Transverse colon (tissue), 4 donors: ENCODE data around the gene RABL6. TPM values are rescaled to one million over a fixed set of nuclear protein-coding genes. Genes with fewer than 3 reads are reported as not detected.
"Not testable (repeated sequence)": the region's sequence is repeated elsewhere in the genome, so short reads cannot be mapped to it uniquely, and the experiment has no call there.

Experiments
- DNase-seq: peaks from one replicate; pipeline ENCODE4 v3.0.0-alpha.2; 2019
- H3K27ac ChIP-seq, 4 donors: fragments of 200-600 bp; sonication (generic); 2 replicates each; pipeline ENCODE4 v1.5.1; 2016 to 2018; ENCODE audit warnings: inconsistent platforms in 4 of 4
- H3K27me3 ChIP-seq: fragments of 200-600 bp; sonication (generic); 2 replicates; pipeline ENCODE4 v1.5.1; 2017; ENCODE audit warnings: inconsistent platforms
- H3K36me3 ChIP-seq, 4 donors: fragments of 200-600 bp; sonication (generic); 2 replicates each; pipeline ENCODE4 v1.5.1; 2017 to 2019; ENCODE audit warnings: inconsistent platforms in 4 of 4
- H3K4me1 ChIP-seq, 4 donors: fragments of 200-600 bp; sonication (generic); 2 replicates each; pipeline ENCODE4 v1.5.1; 2017 to 2020; ENCODE audit warnings: inconsistent platforms in 4 of 4
- H3K4me3 ChIP-seq, 4 donors: fragments of 200-600 bp; sonication (generic); 1 replicate in 1 of 4; 2 replicates in 3 of 4; pipeline versions ENCODE4 v1.5.1 to v1.6.1; 2017 to 2019; ENCODE audit warnings: inconsistent platforms in 4 of 4
- H3K9me3 ChIP-seq, 2 donors: fragments of 200-600 bp; sonication (generic); 2 replicates each; pipeline ENCODE4 v1.5.1; 2017 to 2019; ENCODE audit warnings: inconsistent platforms in 2 of 2
- CTCF ChIP-seq, 5 experiments: fragments of 200-600 bp in 3 of 5; fragments of 450-650 bp in 2 of 5; sonication (generic) in 3 of 5; IDR thresholded peaks; 1 replicate in 2 of 5; 2 replicates in 3 of 5; pipeline ENCODE4 v1.5.1; 2016 to 2017; ENCODE audit warnings: antibody characterized with exemption in 5 of 5, inconsistent platforms in 3 of 5, mild to moderate bottlenecking in 2 of 5, moderate library complexity in 1 of 5
- EP300 ChIP-seq: sonication (generic); formaldehyde crosslinking; IDR thresholded peaks from one replicate; pipeline ENCODE4 v1.6.1; 2017; ENCODE audit warnings: antibody characterized with exemption, low read depth
- POLR2A ChIP-seq: fragments of 450-650 bp; IDR thresholded peaks from one replicate; pipeline ENCODE4 v1.6.1; 2016; ENCODE audit warnings: antibody characterized with exemption, mild to moderate bottlenecking, moderate library complexity
- POLR2AphosphoS5 ChIP-seq, 3 donors: sonication (generic); formaldehyde crosslinking; IDR thresholded peaks; one replicate each; pipeline ENCODE4 v1.6.1; 2016; ENCODE audit warnings: antibody characterized with exemption in 3 of 3
- WGBS, 2 donors: methylation state at CpG; one replicate each; pipeline ENCODE4 v1.1.5; 2018; ENCODE audit warnings: low coverage in 1 of 2; 5-methylcytosine and 5-hydroxymethylcytosine counted together
- in situ Hi-C, 4 donors: fragments of 200-750 bp; cut with MboI; loops; one replicate each; pipeline versions ENCODE4 v1.15.0 to v1.15.1; 2017; ENCODE audit warnings: low sequenced_read_pairs in 3 of 4, low pct_ligation_motif_present in 1 of 4, low pct_unique_long_range_greater_than_20kb in 1 of 4
- intact Hi-C: fragments of 100-400 bp; cut with DNase I; formaldehyde crosslinking; loops from one replicate; pipeline ENCODE4 v1.15.1; 2023; ENCODE audit warnings: low total_unique reads
- total RNA-seq, 4 donors: library from RNA; depleted of rRNA; stranded (reverse); fragments of >200 nt; gene quantifications; one replicate each; pipeline ENCODE4 v1.1.0, GENCODE V29; 2016

RABL6 gene
- total RNA-seq, 4 donors from 2014 or later = 71.3 to 227 (median 160) TPM

- no peak for DNase-seq
- WGBS, 2 donors = 95 to 100% methylated on average over 1 to 27 of the region's 36 CpGs
Observed at GRCh38 chr9:136835162-136835931, 27.6 kb downstream of the RABL6 start.

GRCh38 chr9:136835932-136836904 is 28.5 kb downstream of the RABL6 start:
- H3K9me3 ChIP-seq = no peaks in the 10 kb centered on the region

More at GRCh38 chr9:136835162-136835931, 27.6 kb downstream of the RABL6 start:
- Histone ChIP-seq H3K4me3 (no peak overlapping the region), H3K9me3 (no peaks in the 10 kb centered on the region), H3K4me1 (peaks cover 0 to 12% (median 9%) of the 10 kb centered on the region in 4 donors), H3K36me3 (peaks cover 0 to 14% (median 2%) of the 10 kb centered on the region in 4 donors), H3K27me3 (no peaks in the 10 kb centered on the region), H3K27ac (no peak overlapping the region)
- TF ChIP-seq POLR2A (no peak), CTCF (IDR thresholded peaks at IDR 0.05) (no peak), POLR2AphosphoS5 (IDR thresholded peaks at IDR 0.05) (no peak), EP300 (no peak)
- intact Hi-C loops = no loop called here
- in situ Hi-C loops = no loop called here

GRCh38 chr9:136837146-136837855 is 29.6 kb downstream of the RABL6 start:
- Histone ChIP-seq H3K27ac (no peak overlapping the region), H3K4me1 (peaks cover 15 to 31% (median 28%) of the 10 kb centered on the region in 4 donors), H3K27me3 (no peaks in the 10 kb centered on the region), H3K4me3 (no peak overlapping the region), H3K9me3 (no peaks in the 10 kb centered on the region), H3K36me3 (peaks cover 0 to 7% (median 0%) of the 10 kb centered on the region in 4 donors)
- TF ChIP-seq POLR2AphosphoS5 (IDR thresholded peaks at IDR 0.05) = peak in 1 of 3 donors; percentile 14
- TF ChIP-seq CTCF (IDR thresholded peaks at IDR 0.05) = no peak
- intact Hi-C loops = no loop called here
- in situ Hi-C loops = no loop called here
- 91% methylated on average over 23 of the region's 27 CpGs; no CpG with 5 or more reads in 1 of the 2 donors for WGBS, 2 donors
- DNase-seq = no peak

More at GRCh38 chr9:136835932-136836904, 28.5 kb downstream of the RABL6 start:
- no peak for TF ChIP-seq CTCF (IDR thresholded peaks at IDR 0.05)
- TF ChIP-seq EP300 = no peak
- no peak for TF ChIP-seq POLR2AphosphoS5 (IDR thresholded peaks at IDR 0.05)
- no peak for TF ChIP-seq POLR2A
- no peaks in the 10 kb centered on the region for H3K27me3 ChIP-seq
- no peak overlapping the region for H3K4me3 ChIP-seq
- in situ Hi-C loops (no loop called here), intact Hi-C loops (no loop called here)
- 80 to 93% methylated on average over 2 to 19 of the region's 21 CpGs for WGBS, 2 donors
- no peak overlapping the region for H3K27ac ChIP-seq
- no peak for DNase-seq
- peaks cover 5 to 21% (median 17%) of the 10 kb centered on the region in 4 donors for H3K4me1 ChIP-seq
- peaks cover 0 to 7% (median 0%) of the 10 kb centered on the region in 4 donors for H3K36me3 ChIP-seq

- peaks cover 15 to 36% (median 34%) of the 10 kb centered on the region in 4 donors for H3K4me1 ChIP-seq
- in situ Hi-C loops, H3K27me3 ChIP-seq, intact Hi-C loops, H3K36me3 ChIP-seq, H3K9me3 ChIP-seq, H3K4me3 ChIP-seq, DNase-seq, H3K27ac ChIP-seq: not testable (repeated sequence)
- WGBS, 2 donors = 89% methylated on average over 15 of the region's 15 CpGs; no CpG with 5 or more reads in 1 of the 2 donors
Observed at GRCh38 chr9:136837856-136838277, 30.1 kb downstream of the RABL6 start.
